ENCODE measurements around the gene ZNF75A. TPM values are rescaled to one million over a fixed set of nuclear protein-coding genes. Genes with fewer than 3 reads are reported as not detected.

The ZNF75A gene
- total and polyA plus RNA-seq, 2 of the 4 experiments (the other 2 are of a cell fraction), result 14.6 to 15.4 TPM

DNA sequence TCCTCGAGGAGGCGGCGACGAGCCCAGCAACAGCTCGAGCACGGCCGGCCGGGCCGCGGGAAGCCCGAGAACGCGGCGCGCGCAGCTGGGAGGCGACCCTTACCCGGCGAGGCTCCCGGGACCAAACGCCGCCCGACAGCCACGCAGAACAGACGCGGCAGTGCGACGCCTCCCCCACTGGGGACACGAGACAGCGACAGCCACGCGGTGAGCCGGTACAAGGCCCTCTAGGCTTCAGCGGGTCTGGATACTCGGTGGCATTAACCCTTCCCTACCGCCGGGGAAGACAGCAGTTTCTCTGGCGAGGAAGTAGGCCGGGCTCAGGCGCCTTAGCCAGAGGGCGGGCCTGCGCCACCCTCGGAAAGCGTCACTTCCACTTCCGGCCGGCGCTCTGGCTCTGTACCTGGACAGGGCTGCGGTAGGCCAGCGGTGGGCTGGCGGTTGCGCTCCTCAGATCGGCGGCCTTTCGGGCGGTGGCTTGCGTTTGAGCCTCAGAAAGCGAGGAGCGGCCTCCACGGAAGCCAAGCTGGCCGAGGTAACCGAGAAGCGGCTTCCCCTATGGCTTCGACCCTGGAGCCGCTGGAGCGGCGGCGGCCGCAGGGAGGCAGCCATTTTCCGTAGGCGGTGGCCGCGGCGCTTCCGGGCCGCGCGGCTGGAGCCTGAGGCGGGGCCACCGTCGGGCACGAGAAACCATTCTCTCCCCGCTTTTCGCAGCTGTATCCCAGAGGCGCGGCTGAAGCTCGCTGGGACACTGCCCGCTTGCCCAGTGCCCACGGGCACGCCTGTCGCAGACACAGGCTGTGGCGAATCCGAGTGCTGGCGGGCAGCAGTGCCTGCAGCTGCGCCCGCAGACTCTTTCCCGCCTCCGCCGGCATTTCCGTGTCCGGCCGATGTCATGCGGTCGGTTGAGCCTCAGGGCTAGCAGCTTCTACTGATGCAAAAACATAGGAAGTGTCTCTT lies at the start of gene ZNF75A, which contains the start of gene TIGD7 (continued):
- TF ChIP-seq RCOR1 (IDR thresholded peaks at IDR 0.05; ENCODE audit: insufficient replicate concordance, low read length), result no peak
- no peak for TF ChIP-seq NFE2L2 (IDR thresholded peaks at IDR 0.05; ENCODE audit: low read depth, low read length)
- TF ChIP-seq CHD1 (IDR thresholded peaks at IDR 0.05; ENCODE audit: low read depth, low read length), result no peak
- TF ChIP-seq MAZ (IDR thresholded peaks at IDR 0.05; ENCODE audit: borderline replicate concordance, low read depth, low read length), result no peak
- no peak for TF ChIP-seq MAFK (IDR thresholded peaks at IDR 0.05; ENCODE audit: low read depth, low read length)

Data from IMR-90 (cell line).